ENCODE results near the gene IQSEC1. TPM values are rescaled to one million over a fixed set of nuclear protein-coding genes. Genes with fewer than 3 reads are reported as not detected.

IQSEC1 gene
- total and polyA plus RNA-seq, 10 of the 15 experiments (the other 5 are each of a cell fraction or from before 2014, with no cell fraction given), result 0.92 to 55.2 (median 8.5) TPM

- ChIA-PET SMC1A (ENCODE audit: uncharacterized antibody, unreplicated experiment) (interaction anchor here (1.2 to 8.6 kb wide), 5 partner anchors 15 to 55 kb away, joined by 3 to 71 read pairs (median 4); no protein-coding TSS in a partner anchor), RAD21 (ENCODE audit: unreplicated experiment) (interaction anchor here (2.0 to 8.5 kb wide), 4 partner anchors 5 to 30 kb away, joined by 6 to 93 read pairs (median 50); no protein-coding TSS in a partner anchor), CTCF (interaction anchor here (0.7 to 7.8 kb wide), 4 partner anchors 16 to 55 kb away, joined by 3 to 56 read pairs (median 4); no protein-coding TSS in a partner anchor), POLR2A (interaction anchor here (1.2 to 7.2 kb wide), 8 partner anchors 11 to 72 kb away, joined by 3 to 84 read pairs (median 10); no protein-coding TSS in a partner anchor)
- in situ Hi-C loops (cut with MboI), result no loop called here
- peak; percentile 45 for ATAC-seq
- Histone ChIP-seq H3K27me3 (replicated peaks in 1 of 2; ENCODE audit: control insufficient read depth in 2 of 2, insufficient read depth in 2 of 2, low read length in 1 of 2) (no peaks in the 10 kb centered on the region), H2AFZ (ENCODE audit: control insufficient read depth, low read depth, low read length) (no peak overlapping the region), H3K9ac (ENCODE audit: control insufficient read depth, insufficient read depth, low read length) (peak overlapping the region; percentile 93), H3K4me2 (ENCODE audit: control insufficient read depth, insufficient read depth) (peak overlapping the region; percentile 93), H3K4me1 (ENCODE audit: control insufficient read depth, insufficient read depth, low read length) (peaks cover 78% of the 10 kb centered on the region), H3K36me3 (ENCODE audit: control insufficient read depth in 2 of 2, insufficient read depth in 2 of 2, low read length in 1 of 2) (peaks cover 0 to 2% of the 10 kb centered on the region in 2 experiments; a peak in 1 of 4 replicates), H3K9me3 (replicated peaks; ENCODE audit: control insufficient read depth, insufficient read depth, low read length) (no peaks in the 10 kb centered on the region), H3K4me3 (peak overlapping the region; percentile 70), H4K20me1 (ENCODE audit: control insufficient read depth, insufficient read depth) (no peaks in the 10 kb centered on the region), H3K79me2 (ENCODE audit: control insufficient read depth, insufficient read depth, low read length) (peaks cover 94% of the 10 kb centered on the region), H3K27ac (ENCODE audit: control insufficient read depth, insufficient read depth) (peak overlapping the region; percentile 99)
- intact Hi-C loops (cut with micrococcal nuclease; ENCODE audit: unreplicated experiment), result loop anchor here (1.0 to 10.0 kb wide), 2 partner anchors 30 to 439 kb away; no protein-coding TSS in a partner anchor
- WGBS (ENCODE audit: insufficient coverage, insufficient replicate concordance, low lambda C conversion rate, missing lambda C conversion rate), result 0% methylated on average over 16 of the region's 17 CpGs
- FAIRE-seq, result peak; percentile 31
- BruUV-seq (replicated peaks), result no TSS peak
- DNase-seq (ENCODE audit: low read depth, low spot score), result peak; percentile 70
- peak; percentile 30 for TF ChIP-seq SP1 (IDR thresholded peaks at IDR 0.05; ENCODE audit: low read depth, low read length)
- TF ChIP-seq NR2F1 (conservative IDR thresholded peaks at IDR 0.05), result peak; percentile 40; the same call in 1 of the 2 replicates
- TF ChIP-seq SMC3 (IDR thresholded peaks at IDR 0.05; ENCODE audit: borderline replicate concordance, low read length), result peak; percentile 30; the same call in 1 of the 2 replicates
- peak; percentile 27; the same call in 1 of the 2 replicates for TF ChIP-seq GATAD2B (conservative IDR thresholded peaks at IDR 0.05; ENCODE audit: low read depth)
- no peak for TF ChIP-seq SRF (IDR thresholded peaks at IDR 0.05; ENCODE audit: low read depth in 2 of 2, low read length in 2 of 2)
- TF ChIP-seq RFX5 (IDR thresholded peaks at IDR 0.05; ENCODE audit: low read depth, low read length), result peak; percentile 37; the same call in 1 of the 2 replicates
- TF ChIP-seq POLR2AphosphoS5 (IDR thresholded peaks at IDR 0.05; ENCODE audit: low read length), result peak; percentile 76
- peak; percentile 48; the same call in 1 of the 2 replicates for TF ChIP-seq SMARCA5 (IDR thresholded peaks at IDR 0.05)
- no peak for TF ChIP-seq E2F4 (IDR thresholded peaks at IDR 0.05; ENCODE audit: low read depth, low read length)
- no peak for TF ChIP-seq CTCF (IDR thresholded peaks at IDR 0.05 in 2 of 3, conservative IDR thresholded peaks at IDR 0.05 in 1 of 3; ENCODE audit: control insufficient read depth in 2 of 3, extremely low read depth in 1 of 3, insufficient read depth in 1 of 3, low read depth in 3 of 3, low read length in 3 of 3)
- TF ChIP-seq MYB (IDR thresholded peaks at IDR 0.05; ENCODE audit: borderline replicate concordance, low read depth, low read length), result peak; percentile 69; the same call in 1 of the 2 replicates
- peak; percentile 52 for TF ChIP-seq PAX5 (IDR thresholded peaks at IDR 0.05; ENCODE audit: borderline replicate concordance, low read depth, low read length)
- peak; percentile 89 for TF ChIP-seq TCF12 (IDR thresholded peaks at IDR 0.05; ENCODE audit: low read depth, low read length)
- no peak for TF ChIP-seq YBX1 (IDR thresholded peaks at IDR 0.05)
- TF ChIP-seq LARP7 (IDR thresholded peaks at IDR 0.05), result peak; percentile 49
- 0 out of 2 replicates have a peak, but pooled peaks have one; percentile 37 for TF ChIP-seq CHD1 (IDR thresholded peaks at IDR 0.05; ENCODE audit: low read depth, low read length)
- peak; percentile 60; the same call in 1 of the 2 replicates for TF ChIP-seq MTA2 (IDR thresholded peaks at IDR 0.05; ENCODE audit: low read depth)
Measured at GRCh38 chr3:13016083-13016720, 57.0 kb downstream of the IQSEC1 start.

Measured in GM12878 (cell line).